ENCODE results near the gene RAB1B.

DNA sequence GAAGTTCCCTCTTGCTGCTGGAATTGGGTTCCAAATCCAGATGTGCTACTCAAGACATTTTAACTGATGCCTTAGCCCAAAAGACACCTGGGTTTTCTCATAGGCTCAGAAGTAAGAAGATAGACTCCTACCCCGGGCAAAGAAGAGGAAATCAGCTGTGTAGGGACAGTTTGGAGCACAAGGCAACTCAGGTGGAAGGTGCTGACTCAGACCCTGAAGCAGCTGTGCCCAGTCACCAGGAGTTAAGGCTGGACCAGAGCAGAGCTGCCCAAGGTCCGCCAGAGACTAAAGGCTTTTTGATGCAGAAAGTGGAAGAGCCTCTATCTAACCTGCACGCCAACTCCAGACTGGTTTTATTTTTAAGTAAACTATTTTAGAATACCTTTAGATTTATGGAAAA lies 20.6 kb upstream of the RAB1B start:
- TF ChIP-seq EZH2 (IDR thresholded peaks at IDR 0.05) = no peak
- no peak for TF ChIP-seq POLR2AphosphoS5 (IDR thresholded peaks at IDR 0.05; ENCODE audit: borderline replicate concordance, low read depth, low read length)
- no peak for TF ChIP-seq FOXP2 (optimal IDR thresholded peaks at IDR 0.05; ENCODE audit: control extremely low read depth, extremely low read length, insufficient read depth)
